HG02571 (cell line): Measurements from ENCODE around the gene STEAP2.

Experiments
- ATAC-seq: cut with Tn5 transposase; IDR thresholded peaks from one replicate; pipeline ENCODE4 v1.9.1; 2021; ENCODE audit warnings: mild to moderate bottlenecking, moderate library complexity; ENCODE audit not compliant: unreplicated experiment

STEAP2 gene

GRCh38 chr7:90192876-90193750, 18.4 kb upstream of the STEAP2 start:
- no peak for ATAC-seq

- no peak for ATAC-seq
Measured at GRCh38 chr7:90194911-90195809, 16.4 kb upstream of the STEAP2 start.

- no peak for ATAC-seq
Measured at GRCh38 chr7:90201500-90202195, 9.9 kb upstream of the STEAP2 start.

- no peak for ATAC-seq
Measured at GRCh38 chr7:90207956-90208355, 3.6 kb upstream of the STEAP2 start.

- ATAC-seq: no peak
Measured at GRCh38 chr7:90209776-90210175, 1.8 kb upstream of the STEAP2 start.

- ATAC-seq: no peak
Measured at GRCh38 chr7:90210475-90210874, 1.1 kb upstream of the STEAP2 start.

- peak; percentile 2 for ATAC-seq
Measured at GRCh38 chr7:90210981-90211380, 559 bp upstream of the STEAP2 start.

GRCh38 chr7:90212149-90212495, 582 bp downstream of the STEAP2 start:
- ATAC-seq: no peak

GRCh38 chr7:90213521-90213920, 2.0 kb downstream of the STEAP2 start:
- no peak for ATAC-seq

- no peak for ATAC-seq
Measured at GRCh38 chr7:90216080-90216674, 4.6 kb downstream of the STEAP2 start.

GRCh38 chr7:90216771-90217170, 5.2 kb downstream of the STEAP2 start:
- ATAC-seq: no peak

- ATAC-seq: no peak
Measured at GRCh38 chr7:90222390-90222789, 10.8 kb downstream of the STEAP2 start.

- ATAC-seq: no peak
Measured at GRCh38 chr7:90222811-90223725, 11.5 kb downstream of the STEAP2 start.

GRCh38 chr7:90224195-90224594, 12.7 kb downstream of the STEAP2 start:
- ATAC-seq: no peak

- ATAC-seq: no peak
Measured at GRCh38 chr7:90225181-90225580, 13.6 kb downstream of the STEAP2 start.

- ATAC-seq: no peak
Measured at GRCh38 chr7:90225601-90226000, 14.1 kb downstream of the STEAP2 start.

- ATAC-seq: no peak
Measured at GRCh38 chr7:90227259-90227658, 15.7 kb downstream of the STEAP2 start.

- ATAC-seq: no peak
Measured at GRCh38 chr7:90229682-90230081, 18.1 kb downstream of the STEAP2 start.

- ATAC-seq: no peak
Measured at GRCh38 chr7:90230834-90231233, 19.3 kb downstream of the STEAP2 start.

GRCh38 chr7:90231304-90231703, 19.8 kb downstream of the STEAP2 start:
- no peak for ATAC-seq
